Osteoblast (primary cell): Measurements from ENCODE around the gene EML5. TPM values are rescaled to one million over a fixed set of nuclear protein-coding genes. Genes with fewer than 3 reads are reported as not detected.

Experiments used
- DNase-seq: peaks from one replicate; pipeline ENCODE4 v3.0.0; 2011; ENCODE audit warnings: low spot score, mixed read lengths; ENCODE audit not compliant: insufficient read length; ENCODE audit errors: missing footprints
- H2AFZ ChIP-seq: 2 replicates; pipeline ENCODE4 v1.6.0; 2011; ENCODE audit warnings: mild to moderate bottlenecking, low read length
- H3K27ac ChIP-seq: 2 replicates; pipeline ENCODE4 v1.5.1; 2011; ENCODE audit warnings: mild to moderate bottlenecking, low read depth, low read length, moderate library complexity
- H3K27me3 ChIP-seq: 2 replicates; pipeline ENCODE4 v1.6.0; 2012; ENCODE audit warnings: mild to moderate bottlenecking, control low read depth, inconsistent platforms, low read length, moderate library complexity; ENCODE audit not compliant: insufficient read depth
- H3K36me3 ChIP-seq: 2 replicates; pipeline ENCODE4 v1.5.1; 2011; ENCODE audit warnings: mild to moderate bottlenecking, low read length, control low read depth, moderate library complexity; ENCODE audit not compliant: insufficient read depth
- H3K4me1 ChIP-seq: 2 replicates; pipeline ENCODE4 v1.5.1; 2011; ENCODE audit warnings: mild to moderate bottlenecking, low read length, control low read depth, moderate library complexity; ENCODE audit not compliant: insufficient read depth
- H3K4me2 ChIP-seq: 2 replicates; pipeline ENCODE4 v1.6.0; 2011; ENCODE audit warnings: mild to moderate bottlenecking, low read length; ENCODE audit not compliant: insufficient read depth
- H3K4me3 ChIP-seq: fragments of 200-600 bp; sonication (generic); 3 replicates; pipeline ENCODE4 v1.5.1; 2012; ENCODE audit warnings: mild to moderate bottlenecking, low read length, inconsistent platforms; ENCODE audit not compliant: insufficient read depth
- H3K79me2 ChIP-seq: 2 replicates; pipeline ENCODE4 v1.6.0; 2012; ENCODE audit warnings: mild to moderate bottlenecking, low read length, control low read depth, inconsistent platforms; ENCODE audit not compliant: insufficient read depth
- H3K9me3 ChIP-seq: 2 replicates; pipeline ENCODE4 v1.5.1; 2011; ENCODE audit warnings: low read depth, low read length, control low read depth
- H4K20me1 ChIP-seq: 2 replicates; pipeline ENCODE4 v1.6.0; 2012; ENCODE audit warnings: mild to moderate bottlenecking, low read length, control low read depth; ENCODE audit not compliant: insufficient read depth
- CTCF ChIP-seq: IDR thresholded peaks from 2 replicates; pipeline ENCODE4 v1.5.1; 2011; ENCODE audit warnings: mild to moderate bottlenecking, low read depth, low read length, moderate library complexity; ENCODE audit errors: extremely low read depth
- total RNA-seq: library from RNA; depleted of rRNA; stranded (reverse); fragments of >200 nt; gene quantifications from 2 replicates; pipeline ENCODE4 v1.2.3, GENCODE V29; 2012

Gene EML5
- total RNA-seq, 1 donor, result under 0.01 TPM

- no peak for TF ChIP-seq CTCF
- no peak overlapping the region for H2AFZ ChIP-seq
- H3K27me3 ChIP-seq, result no peaks in the 10 kb centered on the region
- H3K36me3 ChIP-seq, result peaks cover 43% of the 10 kb centered on the region
- DNase-seq, result no peak
- H3K4me3 ChIP-seq, result no peak overlapping the region
- peaks cover 12% of the 10 kb centered on the region for H4K20me1 ChIP-seq
- no peak overlapping the region for H3K27ac ChIP-seq
- H3K79me2 ChIP-seq, result peaks cover 46% of the 10 kb centered on the region
- H3K9me3 ChIP-seq, result no peaks in the 10 kb centered on the region
- H3K4me2 ChIP-seq, result no peak overlapping the region
- peaks cover 9% of the 10 kb centered on the region for H3K4me1 ChIP-seq
Measured at GRCh38 chr14:88568196-88568595, 224.6 kb downstream of the EML5 start.

- Histone ChIP-seq H4K20me1 (peaks cover 12% of the 10 kb centered on the region), H3K27me3 (no peaks in the 10 kb centered on the region)
Measured at GRCh38 chr14:88565427-88565826, 227.3 kb downstream of the EML5 start.

GRCh38 chr14:88563845-88564244 lies 228.9 kb downstream of the EML5 start:
- Histone ChIP-seq H3K36me3 (peaks cover 10% of the 10 kb centered on the region), H3K4me2 (peak overlapping the region; percentile 81), H3K9me3 (no peaks in the 10 kb centered on the region), H3K4me1 (peaks cover 14% of the 10 kb centered on the region), H2AFZ (no peak overlapping the region), H3K79me2 (peaks cover 42% of the 10 kb centered on the region), H4K20me1 (peaks cover 12% of the 10 kb centered on the region), H3K27me3 (no peaks in the 10 kb centered on the region), H3K27ac (no peak overlapping the region), H3K4me3 (peak overlapping the region; percentile 91)
- TF ChIP-seq CTCF, result no peak
- no peak for DNase-seq

More at GRCh38 chr14:88565427-88565826, 227.3 kb downstream of the EML5 start:
- no peak for DNase-seq
- Histone ChIP-seq H3K27ac (no peak overlapping the region), H3K9me3 (no peaks in the 10 kb centered on the region), H3K79me2 (peaks cover 50% of the 10 kb centered on the region), H3K36me3 (peaks cover 25% of the 10 kb centered on the region), H3K4me1 (peaks cover 14% of the 10 kb centered on the region), H3K4me3 (no peak overlapping the region), H2AFZ (no peak overlapping the region), H3K4me2 (no peak overlapping the region)
- no peak for TF ChIP-seq CTCF

DNA sequence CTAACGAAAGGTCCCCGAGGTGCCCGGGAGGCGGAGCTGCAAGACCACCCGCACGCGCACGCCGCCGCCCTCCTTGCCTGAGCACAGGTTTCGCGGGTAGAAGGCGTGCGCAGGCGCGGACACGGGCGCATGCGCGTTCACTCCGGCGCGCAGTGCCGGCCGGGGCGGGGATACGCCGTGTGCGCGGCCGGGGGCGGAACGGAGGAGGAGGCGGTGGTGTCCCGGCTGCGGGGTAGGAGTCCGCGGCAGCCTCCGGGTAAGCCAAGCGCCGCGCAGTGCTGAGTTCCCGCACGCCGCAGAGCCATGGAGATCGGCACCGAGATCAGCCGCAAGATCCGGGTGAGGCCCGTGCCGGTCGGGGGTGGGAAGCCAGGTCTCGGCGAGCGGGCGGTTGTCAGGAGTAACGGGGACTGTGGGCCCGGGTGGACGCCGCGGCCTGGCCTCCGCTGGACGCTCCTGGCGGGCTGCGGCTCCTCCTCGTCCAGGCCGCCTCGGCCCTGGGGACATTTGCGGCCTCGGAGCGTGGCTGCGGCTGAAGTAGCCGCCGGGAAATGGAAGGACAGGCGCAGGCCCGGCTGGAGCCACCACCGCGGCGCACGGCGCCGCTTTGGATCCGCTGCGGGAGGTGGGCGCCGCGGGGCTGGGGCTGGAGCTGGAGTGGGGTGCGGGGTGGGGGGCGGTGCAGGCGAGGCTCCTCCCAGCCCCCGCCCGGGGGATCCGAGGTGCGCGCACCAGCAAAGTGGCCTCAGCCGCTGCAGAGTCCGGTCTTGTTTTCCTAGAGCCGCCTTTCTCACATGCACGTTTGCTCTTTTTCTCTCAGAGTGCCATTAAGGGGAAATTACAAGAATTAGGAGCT lies 229.7 kb downstream of the EML5 start, which contains the start of gene ZC3H14:
Gene ZC3H14, plus strand, starts transcription at position 207 of the 856 bp plus-strand sequence. Its CDS starts 97 bp downstream, at position 304.
- no peaks in the 10 kb centered on the region for H3K9me3 ChIP-seq
- H3K27me3 ChIP-seq, result no peaks in the 10 kb centered on the region
- H3K4me1 ChIP-seq, result peaks cover 14% of the 10 kb centered on the region
- H3K27ac ChIP-seq, result peak within 1 kb of the TSS; percentile 63
- DNase-seq, result peak; percentile 98
- peaks cover 38% of the 10 kb centered on the region for H3K79me2 ChIP-seq
- peaks cover 12% of the 10 kb centered on the region for H4K20me1 ChIP-seq
- peak within 1 kb of the TSS; percentile 91 for H3K4me3 ChIP-seq
- peak within 1 kb of the TSS; percentile 93 for H2AFZ ChIP-seq
- no peak for TF ChIP-seq CTCF
- H3K36me3 ChIP-seq, result peaks cover 3% of the 10 kb centered on the region
- peak within 1 kb of the TSS; percentile 81 for H3K4me2 ChIP-seq
